H1 (cell line): Measurements from ENCODE around the gene STBD1. TPM values are rescaled to one million over a fixed set of nuclear protein-coding genes. Genes with fewer than 3 reads are reported as not detected.

Experiments used
- CHD7 ChIP-seq: fragments of 300-600 bp; sonication (generic); IDR thresholded peaks from 2 replicates; pipeline ENCODE4 v1.7.1; 2012; ENCODE audit warnings: low read length, moderate library complexity, mild to moderate bottlenecking, inconsistent platforms; ENCODE audit not compliant: insufficient replicate concordance
- FOSL1 ChIP-seq: IDR thresholded peaks from 2 replicates; pipeline ENCODE4 v1.6.1; 2011; ENCODE audit warnings: mild to moderate bottlenecking, low read depth, low read length, moderate library complexity; ENCODE audit not compliant: insufficient read depth
- GABPA ChIP-seq: IDR thresholded peaks from 2 replicates; pipeline ENCODE4 v1.6.1; 2011; ENCODE audit warnings: mild to moderate bottlenecking, low read length, moderate library complexity, borderline replicate concordance; ENCODE audit not compliant: insufficient read depth
- GTF2F1 ChIP-seq: IDR thresholded peaks from 2 replicates; pipeline ENCODE4 v1.6.1; 2012; ENCODE audit warnings: low read depth, low read length, improper control_type of control experiment, borderline replicate concordance
- JUND ChIP-seq: IDR thresholded peaks from 2 replicates; pipeline ENCODE4 v1.6.1; 2011; ENCODE audit warnings: mild to moderate bottlenecking, improper control_type of control experiment, low read length
- PHF8 ChIP-seq: fragments of 200-600 bp; sonication (generic); conservative IDR thresholded peaks from 2 replicates; pipeline ENCODE4 v1.7.1; 2012; ENCODE audit warnings: low read depth, mild to moderate bottlenecking, inconsistent platforms, low read length, moderate library complexity
- SIN3A ChIP-seq, 2 experiments: IDR thresholded peaks in 1 of 2; conservative IDR thresholded peaks in 1 of 2; 2 replicates each; pipeline ENCODE4 v1.6.1; 2011 to 2012; ENCODE audit warnings: low read length in 2 of 2, improper control_type of control experiment in 1 of 2, low read depth in 1 of 2, mild to moderate bottlenecking in 1 of 2
- SRF ChIP-seq: IDR thresholded peaks from 2 replicates; pipeline ENCODE4 v1.6.1; 2011; ENCODE audit warnings: mild to moderate bottlenecking, low read depth, low read length, moderate library complexity
- polyA plus RNA-seq, 7 experiments: library from polyadenylated mRNA; depleted of rRNA in 3 of 7; stranded (reverse) in 5 of 7; unstranded in 2 of 7; fragments of >200 nt in 5 of 7; fragments of 200-250 nt in 2 of 7; gene quantifications; 1 replicate in 5 of 7; 2 replicates in 1 of 7; 4 replicates in 1 of 7; pipeline versions ENCODE4 v1.2.1 to v1.2.3, GENCODE V29; 2011 to 2013; ENCODE audit warnings: missing spikeins in 2 of 7, mixed read lengths in 2 of 7
- total RNA-seq: library from RNA; stranded (reverse); fragmentation: NEBNext Ultra II Directional; extraction: Animal tissue kit (Norgen Biotek cat#: 25700); gene quantifications from 2 replicates; pipeline ENCODE4 v1.2.1, GENCODE V29; 2021

The STBD1 gene
- total and polyA plus RNA-seq, 2 of the 8 experiments (the other 6 are each of a cell fraction or from before 2014, with no cell fraction given) = 0.45 to 1.7 TPM

- TF ChIP-seq CHD7 (no peak), GABPA (no peak), GTF2F1 (no peak), PHF8 (no peak), FOSL1 (no peak), JUND (no peak), SIN3A (conservative IDR thresholded peaks at IDR 0.05 in 1 of 2, IDR thresholded peaks at IDR 0.05 in 1 of 2; ENCODE audit: low read depth in 1 of 2, low read length in 2 of 2) (no peak), SRF (no peak)
Observed at GRCh38 chr4:76341063-76341462, 34.5 kb downstream of the STBD1 start (continued).
